Endothelial cell of umbilical vein (primary cell): ENCODE results near the gene FBXL13.
"Not testable (repeated sequence)": the region's sequence is repeated elsewhere in the genome, so short reads cannot be mapped to it uniquely, and the experiment has no call there.

Experiments
- EZH2 ChIP-seq: IDR thresholded peaks from 2 replicates; pipeline ENCODE4 v1.6.1; 2012; ENCODE audit warnings: borderline replicate concordance, low read depth, mild to moderate bottlenecking, moderate library complexity, low read length, inconsistent platforms; ENCODE audit not compliant: severe bottlenecking
- TF ChIP-seq, protein P1 (sequence below): IDR thresholded peaks from 2 replicates; pipeline ENCODE4 v1.6.1; 2011; ENCODE audit not compliant: insufficient read depth, insufficient read length
- TF ChIP-seq, protein P2 (sequence below), 2 donors: IDR thresholded peaks; 1 replicate in 1 of 2; 2 replicates in 1 of 2; pipeline ENCODE4 v1.5.1; 2011; ENCODE audit warnings: low read length in 2 of 2, mild to moderate bottlenecking in 2 of 2, moderate library complexity in 2 of 2, control low read depth in 1 of 2, inconsistent platforms in 1 of 2, low read depth in 1 of 2; ENCODE audit not compliant: insufficient read depth in 1 of 2; ENCODE audit errors: extremely low read depth in 1 of 2

- TF ChIP-seq, protein P1, sequence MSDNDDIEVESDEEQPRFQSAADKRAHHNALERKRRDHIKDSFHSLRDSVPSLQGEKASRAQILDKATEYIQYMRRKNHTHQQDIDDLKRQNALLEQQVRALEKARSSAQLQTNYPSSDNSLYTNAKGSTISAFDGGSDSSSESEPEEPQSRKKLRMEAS, result not testable (repeated sequence)
- TF ChIP-seq, protein P2, sequence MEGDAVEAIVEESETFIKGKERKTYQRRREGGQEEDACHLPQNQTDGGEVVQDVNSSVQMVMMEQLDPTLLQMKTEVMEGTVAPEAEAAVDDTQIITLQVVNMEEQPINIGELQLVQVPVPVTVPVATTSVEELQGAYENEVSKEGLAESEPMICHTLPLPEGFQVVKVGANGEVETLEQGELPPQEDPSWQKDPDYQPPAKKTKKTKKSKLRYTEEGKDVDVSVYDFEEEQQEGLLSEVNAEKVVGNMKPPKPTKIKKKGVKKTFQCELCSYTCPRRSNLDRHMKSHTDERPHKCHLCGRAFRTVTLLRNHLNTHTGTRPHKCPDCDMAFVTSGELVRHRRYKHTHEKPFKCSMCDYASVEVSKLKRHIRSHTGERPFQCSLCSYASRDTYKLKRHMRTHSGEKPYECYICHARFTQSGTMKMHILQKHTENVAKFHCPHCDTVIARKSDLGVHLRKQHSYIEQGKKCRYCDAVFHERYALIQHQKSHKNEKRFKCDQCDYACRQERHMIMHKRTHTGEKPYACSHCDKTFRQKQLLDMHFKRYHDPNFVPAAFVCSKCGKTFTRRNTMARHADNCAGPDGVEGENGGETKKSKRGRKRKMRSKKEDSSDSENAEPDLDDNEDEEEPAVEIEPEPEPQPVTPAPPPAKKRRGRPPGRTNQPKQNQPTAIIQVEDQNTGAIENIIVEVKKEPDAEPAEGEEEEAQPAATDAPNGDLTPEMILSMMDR (IDR thresholded peaks at IDR 0.05; ENCODE audit: extremely low read depth in 1 of 2, insufficient read depth in 1 of 2, low read depth in 1 of 2, low read length in 2 of 2), result not testable (repeated sequence)
- not testable (repeated sequence) for TF ChIP-seq EZH2
Observed at GRCh38 chr7:103041815-103042214, 32.8 kb downstream of the FBXL13 start.
